Right lobe of liver (tissue), 4 donors: ENCODE measurements around the gene C1QTNF8.

ENCODE experiments used
- POLR2A ChIP-seq: fragments of 450-650 bp; IDR thresholded peaks from one replicate; pipeline ENCODE4 v1.6.1; 2017; ENCODE audit warnings: antibody characterized with exemption, mild to moderate bottlenecking
- TF ChIP-seq, protein P1 (sequence below), 4 donors: fragments of 200-600 bp in 3 of 4; fragments of 450-650 bp in 1 of 4; IDR thresholded peaks; one replicate each; pipeline versions ENCODE4 v1.5.1 to v1.8.0; 2016 to 2022; ENCODE audit warnings: antibody characterized with exemption in 4 of 4, mild to moderate bottlenecking in 2 of 4
- donor health status: DM: no; HTN: no; CAD: no.
- donor health status: DM: no; HTN: no; CAD: no.
- donor health status: DM: no; HTN: yes; CAD: no.

DNA sequence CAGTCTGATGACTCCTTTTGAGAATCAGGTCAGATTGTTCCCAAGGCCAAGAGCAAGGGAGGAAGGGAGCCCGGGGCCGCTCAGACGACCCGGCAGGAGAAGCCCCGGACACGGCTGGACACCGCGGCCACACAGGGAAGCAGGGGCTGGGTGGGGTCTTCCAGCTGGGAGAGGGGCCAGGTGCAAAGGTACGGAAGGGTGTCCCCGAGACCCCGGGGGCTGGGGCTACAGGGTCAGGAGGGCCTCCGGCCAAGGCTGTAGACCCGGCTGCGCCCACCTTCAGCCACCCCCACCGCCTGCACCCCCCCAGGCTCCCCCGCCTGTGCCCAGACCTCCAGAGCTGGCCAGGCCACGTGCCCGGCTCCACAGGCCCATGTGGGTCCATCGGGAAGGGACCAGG lies 21.9 kb upstream of the C1QTNF8 start:
- TF ChIP-seq, protein P1, sequence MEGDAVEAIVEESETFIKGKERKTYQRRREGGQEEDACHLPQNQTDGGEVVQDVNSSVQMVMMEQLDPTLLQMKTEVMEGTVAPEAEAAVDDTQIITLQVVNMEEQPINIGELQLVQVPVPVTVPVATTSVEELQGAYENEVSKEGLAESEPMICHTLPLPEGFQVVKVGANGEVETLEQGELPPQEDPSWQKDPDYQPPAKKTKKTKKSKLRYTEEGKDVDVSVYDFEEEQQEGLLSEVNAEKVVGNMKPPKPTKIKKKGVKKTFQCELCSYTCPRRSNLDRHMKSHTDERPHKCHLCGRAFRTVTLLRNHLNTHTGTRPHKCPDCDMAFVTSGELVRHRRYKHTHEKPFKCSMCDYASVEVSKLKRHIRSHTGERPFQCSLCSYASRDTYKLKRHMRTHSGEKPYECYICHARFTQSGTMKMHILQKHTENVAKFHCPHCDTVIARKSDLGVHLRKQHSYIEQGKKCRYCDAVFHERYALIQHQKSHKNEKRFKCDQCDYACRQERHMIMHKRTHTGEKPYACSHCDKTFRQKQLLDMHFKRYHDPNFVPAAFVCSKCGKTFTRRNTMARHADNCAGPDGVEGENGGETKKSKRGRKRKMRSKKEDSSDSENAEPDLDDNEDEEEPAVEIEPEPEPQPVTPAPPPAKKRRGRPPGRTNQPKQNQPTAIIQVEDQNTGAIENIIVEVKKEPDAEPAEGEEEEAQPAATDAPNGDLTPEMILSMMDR (IDR thresholded peaks at IDR 0.05): no peak
- TF ChIP-seq POLR2A: no peak
